Measurements from ENCODE around the gene ULK3.

- TF ChIP-seq CTCF (IDR thresholded peaks at IDR 0.05) (no peak), POLR2A (IDR thresholded peaks at IDR 0.05) (no peak)
These were observed 11.6 kb upstream of the ULK3 start for GRCh38 chr15:74854453-74855022.

Data from esophagus squamous epithelium (tissue), 4 donors.